CD14-positive monocyte (primary cell): Measurements from ENCODE around the gene TMEM209. TPM values are rescaled to one million over a fixed set of nuclear protein-coding genes. Genes with fewer than 3 reads are reported as not detected.
A peak's percentile ranks its signal among the peaks of the same experiment; 100 is the strongest.

Source experiments
- DNase-seq, 3 donors: peaks; one replicate each; pipeline ENCODE4 v3.0.0-alpha.2; 2011 to 2022
- H2AFZ ChIP-seq: 2 replicates; pipeline ENCODE4 v1.6.0; 2012; ENCODE audit warnings: mild to moderate bottlenecking, low read depth, low read length, inconsistent platforms; ENCODE audit not compliant: insufficient read depth, poor library complexity, severe bottlenecking
- H3K27ac ChIP-seq, 2 donors: 1 replicate in 1 of 2; 2 replicates in 1 of 2; pipeline ENCODE4 v1.5.1; 2012 to 2013; ENCODE audit warnings: low read length in 2 of 2, control low read depth in 1 of 2, inconsistent platforms in 1 of 2, low read depth in 1 of 2, mild to moderate bottlenecking in 1 of 2
- H3K27me3 ChIP-seq, 2 donors: one replicate each; pipeline versions ENCODE4 v1.6.0 to v1.6.1; 2011 to 2013; ENCODE audit warnings: low read length in 2 of 2; ENCODE audit not compliant: control insufficient read depth in 2 of 2, insufficient read depth in 2 of 2
- H3K36me3 ChIP-seq, 2 donors: replicated peaks in 1 of 2; 1 replicate in 1 of 2; 2 replicates in 1 of 2; pipeline versions ENCODE4 v1.5.1 to v1.6.1; 2012 to 2013; ENCODE audit warnings: low read length in 2 of 2, control low read depth in 1 of 2, inconsistent platforms in 1 of 2, mild to moderate bottlenecking in 1 of 2; ENCODE audit not compliant: insufficient read depth in 2 of 2, control insufficient read depth in 1 of 2
- H3K4me1 ChIP-seq, 2 donors: 1 replicate in 1 of 2; 2 replicates in 1 of 2; pipeline versions ENCODE4 v1.5.1 to v1.6.1; 2012 to 2013; ENCODE audit warnings: low read length in 2 of 2, control low read depth in 1 of 2, inconsistent platforms in 1 of 2, mild to moderate bottlenecking in 1 of 2, moderate library complexity in 1 of 2; ENCODE audit not compliant: insufficient read depth in 2 of 2, control insufficient read depth in 1 of 2
- H3K4me2 ChIP-seq: replicated peaks from 2 replicates; pipeline ENCODE3; 2012; ENCODE audit warnings: low read length, moderate library complexity, mild to moderate bottlenecking; ENCODE audit not compliant: poor library complexity, severe bottlenecking; ENCODE audit errors: extremely low read depth
- H3K4me3 ChIP-seq, 3 experiments: fragments of 200-600 bp in 1 of 3; sonication (generic) in 1 of 3; replicated peaks in 1 of 3; 1 replicate in 2 of 3; 2 replicates in 1 of 3; pipeline ENCODE4 v1.5.1; 2011 to 2013; ENCODE audit warnings: low read length in 3 of 3, mild to moderate bottlenecking in 3 of 3, control low read depth in 2 of 3, low read depth in 2 of 3, inconsistent platforms in 1 of 3, moderate library complexity in 1 of 3
- H3K79me2 ChIP-seq: 2 replicates; pipeline ENCODE4 v1.6.0; 2012; ENCODE audit warnings: mild to moderate bottlenecking, control low read depth, inconsistent platforms, low read length, moderate library complexity; ENCODE audit not compliant: insufficient read depth
- H3K9ac ChIP-seq: 2 replicates; pipeline ENCODE4 v1.6.0; 2017; ENCODE audit warnings: low read length, mild to moderate bottlenecking; ENCODE audit not compliant: insufficient read depth, poor library complexity, severe bottlenecking
- H3K9me3 ChIP-seq, 2 donors: replicated peaks in 1 of 2; 1 replicate in 1 of 2; 2 replicates in 1 of 2; pipeline versions ENCODE4 v1.5.1 to v1.6.1; 2012 to 2013; ENCODE audit warnings: low read length in 2 of 2, control low read depth in 1 of 2; ENCODE audit not compliant: control insufficient read depth in 1 of 2, insufficient read depth in 1 of 2
- H4K20me1 ChIP-seq: 2 replicates; pipeline ENCODE4 v1.6.0; 2012; ENCODE audit warnings: mild to moderate bottlenecking, low read length, control low read depth, moderate library complexity; ENCODE audit not compliant: insufficient read depth
- H3K27ac Mint-ChIP-seq, 7 donors: one replicate each; pipeline ENCODE4 v1.8.0; 2020; ENCODE audit warnings: mild to moderate bottlenecking in 7 of 7, mixed read lengths in 7 of 7, moderate library complexity in 6 of 7, inconsistent platforms in 2 of 7
- H3K27me3 Mint-ChIP-seq, 3 donors: one replicate each; pipeline ENCODE4 v1.8.0; 2021 to 2022; ENCODE audit warnings: low read depth in 3 of 3, mild to moderate bottlenecking in 3 of 3, mixed read lengths in 3 of 3, moderate library complexity in 3 of 3, inconsistent platforms in 1 of 3
- H3K36me3 Mint-ChIP-seq, 2 donors: one replicate each; pipeline ENCODE4 v1.8.0; 2020; ENCODE audit warnings: mixed read lengths in 2 of 2, inconsistent platforms in 1 of 2, mild to moderate bottlenecking in 1 of 2
- H3K4me1 Mint-ChIP-seq: one replicate; pipeline ENCODE4 v1.8.0; 2020; ENCODE audit warnings: mild to moderate bottlenecking, mixed read lengths
- H3K4me3 Mint-ChIP-seq, 2 donors: one replicate each; pipeline ENCODE4 v1.8.0; 2020; ENCODE audit warnings: mild to moderate bottlenecking in 2 of 2, mixed read lengths in 2 of 2, moderate library complexity in 1 of 2
- H3K9me3 Mint-ChIP-seq, 7 donors: one replicate each; pipeline ENCODE4 v1.8.0; 2020 to 2022; ENCODE audit warnings: mixed read lengths in 7 of 7, mild to moderate bottlenecking in 6 of 7, moderate library complexity in 6 of 7, inconsistent platforms in 2 of 7
- WGBS: methylation state at CpG from one replicate; pipeline ENCODE4 v1.1.5; 2013; ENCODE audit warnings: missing lambda C conversion rate; ENCODE audit not compliant: insufficient coverage; 5-methylcytosine and 5-hydroxymethylcytosine counted together
- intact Hi-C, 2 donors: fragments of 100-400 bp; cut with micrococcal nuclease; formaldehyde crosslinking; loops; one replicate each; pipeline versions ENCODE4 v1.15.0 to v1.15.1; 2023
- polyA plus RNA-seq, 3 donors: library from polyadenylated mRNA; depleted of rRNA in 1 of 3; unstranded in 2 of 3; stranded (reverse) in 1 of 3; fragments of 300-500 nt in 2 of 3; fragments of >200 nt in 1 of 3; fragmentation: Illumina TruSeq in 2 of 3; gene quantifications; 1 replicate in 2 of 3; 2 replicates in 1 of 3; pipeline ENCODE4 v1.2.3, GENCODE V29; 2012 to 2021
- TF ChIP-seq, protein P1 (sequence below): fragments of 200-600 bp; IDR thresholded peaks from one replicate; pipeline ENCODE4 v1.8.0; 2022; ENCODE audit warnings: antibody characterized with exemption, mild to moderate bottlenecking

The TMEM209 gene
- polyA plus RNA-seq, 3 donors = 7.7 to 16.7 (median 9.6) TPM

DNA sequence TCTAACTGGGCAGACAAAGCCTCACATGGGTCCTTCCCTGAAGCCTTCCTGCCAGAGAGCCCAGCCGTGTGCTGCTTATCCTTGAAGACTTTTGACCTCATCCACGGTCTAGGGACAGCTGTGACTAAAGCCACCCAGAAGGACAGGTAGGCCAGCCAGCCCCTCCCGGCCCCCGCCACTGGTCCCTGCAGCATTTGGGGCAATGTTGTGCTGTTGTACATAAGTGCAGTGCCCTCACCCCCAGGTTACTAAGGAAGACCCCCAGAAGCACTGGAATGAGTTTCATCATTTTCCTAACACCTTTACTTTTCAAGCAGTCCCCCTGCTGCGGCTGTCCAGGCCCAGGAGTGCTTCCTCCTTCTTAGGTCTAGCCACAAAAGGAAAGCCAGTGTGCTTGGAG lies 43.0 kb downstream of the TMEM209 start:
- H3K4me3 Mint-ChIP-seq = no peak overlapping the region
- H3K27me3 Mint-ChIP-seq = peaks cover 0 to 2% (median 0%) of the 10 kb centered on the region in 3 donors
- H3K36me3 Mint-ChIP-seq = peaks cover 70 to 71% of the 10 kb centered on the region in 2 donors
- DNase-seq = no peak
- peaks cover 2 to 6% (median 4%) of the 10 kb centered on the region in 7 donors for H3K9me3 Mint-ChIP-seq
- 72% methylated on average over 4 of the region's 5 CpGs for WGBS
- intact Hi-C loops = no loop called here
- no peaks in the 10 kb centered on the region for H3K4me1 ChIP-seq
- no peaks in the 10 kb centered on the region for H3K27me3 ChIP-seq
- no peak overlapping the region for H3K4me3 ChIP-seq
- H3K79me2 ChIP-seq = no peaks in the 10 kb centered on the region
- peaks cover 46 to 72% of the 10 kb centered on the region in 2 donors for H3K36me3 ChIP-seq
- no peaks in the 10 kb centered on the region for H4K20me1 ChIP-seq
- H3K9me3 ChIP-seq = peaks cover 0 to 3% of the 10 kb centered on the region in 2 donors
- no peak overlapping the region for H2AFZ ChIP-seq
- no peak overlapping the region for H3K4me2 ChIP-seq
- no peak overlapping the region for H3K27ac Mint-ChIP-seq
- peak overlapping the region; percentile 15 for H3K9ac ChIP-seq
- H3K4me1 Mint-ChIP-seq = no peaks in the 10 kb centered on the region
- no peak overlapping the region for H3K27ac ChIP-seq
- TF ChIP-seq, protein P1, sequence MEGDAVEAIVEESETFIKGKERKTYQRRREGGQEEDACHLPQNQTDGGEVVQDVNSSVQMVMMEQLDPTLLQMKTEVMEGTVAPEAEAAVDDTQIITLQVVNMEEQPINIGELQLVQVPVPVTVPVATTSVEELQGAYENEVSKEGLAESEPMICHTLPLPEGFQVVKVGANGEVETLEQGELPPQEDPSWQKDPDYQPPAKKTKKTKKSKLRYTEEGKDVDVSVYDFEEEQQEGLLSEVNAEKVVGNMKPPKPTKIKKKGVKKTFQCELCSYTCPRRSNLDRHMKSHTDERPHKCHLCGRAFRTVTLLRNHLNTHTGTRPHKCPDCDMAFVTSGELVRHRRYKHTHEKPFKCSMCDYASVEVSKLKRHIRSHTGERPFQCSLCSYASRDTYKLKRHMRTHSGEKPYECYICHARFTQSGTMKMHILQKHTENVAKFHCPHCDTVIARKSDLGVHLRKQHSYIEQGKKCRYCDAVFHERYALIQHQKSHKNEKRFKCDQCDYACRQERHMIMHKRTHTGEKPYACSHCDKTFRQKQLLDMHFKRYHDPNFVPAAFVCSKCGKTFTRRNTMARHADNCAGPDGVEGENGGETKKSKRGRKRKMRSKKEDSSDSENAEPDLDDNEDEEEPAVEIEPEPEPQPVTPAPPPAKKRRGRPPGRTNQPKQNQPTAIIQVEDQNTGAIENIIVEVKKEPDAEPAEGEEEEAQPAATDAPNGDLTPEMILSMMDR = no peak

DNA sequence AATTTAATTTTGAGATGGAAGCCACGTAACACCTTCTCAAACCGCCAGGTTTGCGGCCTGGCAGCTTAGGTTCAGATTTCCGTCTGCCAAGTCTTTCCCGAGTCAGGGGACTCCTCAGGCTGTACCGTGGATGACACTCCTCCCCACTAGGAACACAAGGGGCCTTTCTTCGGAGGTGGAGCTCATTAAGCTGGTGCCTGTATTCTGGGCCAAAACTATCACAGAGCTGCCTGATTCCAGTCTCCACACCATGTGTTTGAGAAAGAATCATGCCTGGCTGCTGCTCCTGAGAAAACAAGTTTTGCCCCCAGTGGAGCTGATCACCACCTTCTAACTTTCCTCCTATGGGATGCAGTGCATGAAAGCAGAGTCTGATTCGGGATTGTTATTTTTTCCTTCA lies 44.8 kb downstream of the TMEM209 start:
- no peak overlapping the region for H3K27ac Mint-ChIP-seq
- H3K36me3 Mint-ChIP-seq = peaks cover 61 to 62% of the 10 kb centered on the region in 2 donors
- H3K9me3 Mint-ChIP-seq = peaks cover 3 to 12% (median 8%) of the 10 kb centered on the region in 7 donors
- no peak overlapping the region for H3K9ac ChIP-seq
- H3K4me3 ChIP-seq = no peak overlapping the region
- no peak overlapping the region for H3K4me3 Mint-ChIP-seq
- TF ChIP-seq, protein P1 = no peak
- no peaks in the 10 kb centered on the region for H3K4me1 ChIP-seq
- no peak overlapping the region for H3K4me2 ChIP-seq
- H3K79me2 ChIP-seq = no peaks in the 10 kb centered on the region
- peaks cover 36 to 56% of the 10 kb centered on the region in 2 donors for H3K36me3 ChIP-seq
- peaks cover 0 to 2% (median 1%) of the 10 kb centered on the region in 3 donors for H3K27me3 Mint-ChIP-seq
- DNase-seq = no peak
- no peaks in the 10 kb centered on the region for H3K4me1 Mint-ChIP-seq
- 100% methylated on average over 6 of the region's 8 CpGs for WGBS
- intact Hi-C loops = no loop called here
- no peak overlapping the region for H2AFZ ChIP-seq
- no peaks in the 10 kb centered on the region for H3K27me3 ChIP-seq
- no peaks in the 10 kb centered on the region for H4K20me1 ChIP-seq
- peaks cover 3 to 5% of the 10 kb centered on the region in 2 donors for H3K9me3 ChIP-seq
- H3K27ac ChIP-seq = no peak overlapping the region
